Mucosa of rectum (tissue), 2 donors: Measurements from ENCODE around the gene CAMK2D.

Experiments
- H3K27ac ChIP-seq, 2 donors: one replicate each; pipeline ENCODE4 v1.7.0; 2013; ENCODE audit warnings: inconsistent platforms in 2 of 2, low read depth in 2 of 2, low read length in 2 of 2
- H3K27me3 ChIP-seq, 2 donors: one replicate each; pipeline ENCODE4 v1.7.0; 2013; ENCODE audit warnings: low read length in 2 of 2; ENCODE audit not compliant: control insufficient read depth in 2 of 2, insufficient read depth in 2 of 2
- H3K36me3 ChIP-seq, 2 donors: one replicate each; pipeline ENCODE4 v1.7.0; 2013; ENCODE audit warnings: low read length in 2 of 2; ENCODE audit not compliant: control insufficient read depth in 2 of 2, insufficient read depth in 2 of 2
- H3K4me1 ChIP-seq, 2 donors: one replicate each; pipeline ENCODE4 v1.7.0; 2013; ENCODE audit warnings: low read length in 2 of 2, mild to moderate bottlenecking in 1 of 2; ENCODE audit not compliant: control insufficient read depth in 2 of 2, insufficient read depth in 2 of 2
- H3K4me3 ChIP-seq, 2 donors: one replicate each; pipeline ENCODE4 v1.7.0; 2013; ENCODE audit warnings: low read length in 2 of 2
- H3K9ac ChIP-seq, 2 donors: one replicate each; pipeline ENCODE4 v1.7.0; 2013; ENCODE audit warnings: low read length in 2 of 2, low read depth in 1 of 2, mild to moderate bottlenecking in 1 of 2
- H3K9me3 ChIP-seq, 2 donors: one replicate each; pipeline ENCODE4 v1.7.0; 2013; ENCODE audit warnings: low read length in 2 of 2; ENCODE audit not compliant: control insufficient read depth in 2 of 2
- donor health status: healthy.
- donor health status: Normal muscosa, but diverticular disease.

The CAMK2D gene

DNA sequence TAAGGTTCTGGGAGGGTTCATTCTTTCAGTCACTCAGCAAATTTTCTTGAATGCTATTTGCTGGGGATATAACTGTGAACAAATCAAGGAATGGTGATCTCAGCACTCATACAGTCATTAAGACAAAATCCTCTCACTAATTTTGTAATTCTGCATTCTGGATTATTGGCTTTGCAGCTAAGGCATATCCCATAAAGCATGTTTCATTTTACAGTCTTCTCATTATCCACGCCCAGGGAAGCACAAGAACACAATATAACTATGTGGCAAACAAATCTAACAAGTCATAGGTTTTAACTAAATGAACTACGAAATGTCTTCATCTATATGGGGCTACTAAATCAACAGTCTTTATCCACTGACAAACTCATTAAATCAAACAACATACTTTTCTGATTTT is 139.9 kb downstream of the CAMK2D start:
- no peak overlapping the region for H3K27ac ChIP-seq
- H3K9me3 ChIP-seq = no peaks in the 10 kb centered on the region
- H3K9ac ChIP-seq = no peak overlapping the region
- no peak overlapping the region for H3K4me3 ChIP-seq
- no peaks in the 10 kb centered on the region for H3K27me3 ChIP-seq
- H3K4me1 ChIP-seq = peaks cover 3 to 18% of the 10 kb centered on the region in 2 donors
- peaks cover 0 to 2% of the 10 kb centered on the region in 2 donors for H3K36me3 ChIP-seq

DNA sequence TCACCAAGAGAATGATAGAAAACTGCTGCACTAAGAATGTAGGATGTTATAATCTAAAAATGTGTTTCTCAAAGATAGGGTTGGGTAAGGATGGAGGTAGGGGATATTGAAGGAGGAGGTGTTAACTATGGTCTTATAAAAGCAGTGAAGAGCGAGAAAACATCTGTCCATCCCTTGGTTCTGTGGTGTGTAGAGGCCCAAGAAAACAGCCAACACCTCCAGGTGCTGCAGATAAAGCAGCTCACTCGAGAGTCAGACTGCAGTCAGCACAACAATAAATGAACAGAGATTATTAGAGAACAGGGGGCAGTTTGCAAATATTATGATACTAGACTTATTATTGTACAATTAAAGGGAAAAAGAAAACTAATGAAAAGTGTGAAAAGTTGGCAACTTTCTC is 141.5 kb downstream of the CAMK2D start:
- Histone ChIP-seq H3K27me3 (no peaks in the 10 kb centered on the region), H3K9me3 (no peaks in the 10 kb centered on the region), H3K4me1 (peaks cover 3 to 18% of the 10 kb centered on the region in 2 donors), H3K9ac (no peak overlapping the region), H3K4me3 (no peak overlapping the region), H3K27ac (no peak overlapping the region), H3K36me3 (peaks cover 0 to 2% of the 10 kb centered on the region in 2 donors)

DNA sequence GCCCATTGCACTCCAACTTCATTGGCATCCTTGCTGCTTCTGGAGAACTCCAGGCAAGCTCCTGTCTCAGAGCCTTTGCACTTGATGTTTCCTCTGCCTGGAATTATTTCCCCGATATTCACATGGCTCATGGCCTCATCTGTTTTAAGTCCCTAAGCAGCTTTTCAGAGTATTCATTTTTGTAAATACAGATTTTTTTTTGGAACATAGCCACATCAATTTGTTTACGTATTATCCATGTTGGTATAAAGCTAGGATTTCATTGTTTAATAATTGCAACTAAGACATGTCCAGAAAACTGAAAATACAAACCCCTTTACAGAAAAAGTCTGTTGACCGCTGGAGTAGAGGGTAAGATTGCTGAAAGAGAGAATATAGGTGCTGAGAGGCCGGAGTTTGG is 142.0 kb downstream of the CAMK2D start:
- no peak overlapping the region for H3K27ac ChIP-seq
- no peaks in the 10 kb centered on the region for H3K27me3 ChIP-seq
- H3K4me1 ChIP-seq = peaks cover 3 to 18% of the 10 kb centered on the region in 2 donors
- peaks cover 0 to 2% of the 10 kb centered on the region in 2 donors for H3K36me3 ChIP-seq
- H3K4me3 ChIP-seq = no peak overlapping the region
- H3K9ac ChIP-seq = no peak overlapping the region
- no peaks in the 10 kb centered on the region for H3K9me3 ChIP-seq

DNA sequence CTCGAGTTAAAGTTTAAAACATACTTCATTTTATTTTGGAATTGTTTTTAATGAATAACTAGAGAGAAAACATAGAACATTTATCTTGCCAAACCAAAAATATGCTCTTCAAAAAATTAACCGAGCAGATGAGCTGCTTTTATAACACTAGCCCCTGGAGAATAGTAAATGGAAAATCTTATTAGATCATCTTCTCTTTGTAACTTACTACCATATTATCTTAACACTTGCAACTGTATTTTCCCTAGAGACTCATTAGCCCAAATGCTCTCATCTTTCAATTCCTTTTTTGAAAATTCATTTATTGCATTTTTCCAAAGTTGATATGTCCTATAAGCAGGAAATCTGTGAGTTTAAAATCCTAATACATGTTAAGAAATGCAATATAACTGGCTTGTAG is 143.3 kb downstream of the CAMK2D start:
- Histone ChIP-seq H3K27me3 (no peaks in the 10 kb centered on the region), H3K9me3 (no peaks in the 10 kb centered on the region), H3K27ac (no peak overlapping the region), H3K9ac (no peak overlapping the region), H3K4me3 (no peak overlapping the region), H3K36me3 (no peaks in the 10 kb centered on the region), H3K4me1 (peaks cover 3 to 18% of the 10 kb centered on the region in 2 donors)

DNA sequence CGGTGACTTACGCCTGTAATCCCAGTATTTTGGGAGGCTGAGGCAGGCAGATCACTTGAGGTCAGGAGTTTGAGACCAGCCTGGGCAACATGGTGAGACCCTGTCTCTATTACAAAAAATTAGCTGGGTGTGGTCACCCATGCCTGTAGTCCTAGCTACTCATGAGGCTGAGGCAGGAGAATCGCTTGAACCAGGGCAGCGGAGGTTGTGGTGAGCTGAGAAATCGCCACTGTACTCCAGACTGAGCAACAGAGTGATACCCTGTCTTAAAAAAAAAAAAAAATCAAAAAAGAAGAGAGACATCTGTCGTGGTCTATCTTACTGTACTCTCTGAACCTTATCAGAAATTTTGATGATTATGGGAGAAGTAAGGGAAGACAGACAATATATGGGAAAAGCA is 144.3 kb downstream of the CAMK2D start:
- Histone ChIP-seq H3K27ac (no peak overlapping the region), H3K9ac (no peak overlapping the region), H3K4me3 (no peak overlapping the region), H3K4me1 (peaks cover 3 to 14% of the 10 kb centered on the region in 2 donors), H3K9me3 (no peaks in the 10 kb centered on the region), H3K36me3 (no peaks in the 10 kb centered on the region), H3K27me3 (no peaks in the 10 kb centered on the region)

DNA sequence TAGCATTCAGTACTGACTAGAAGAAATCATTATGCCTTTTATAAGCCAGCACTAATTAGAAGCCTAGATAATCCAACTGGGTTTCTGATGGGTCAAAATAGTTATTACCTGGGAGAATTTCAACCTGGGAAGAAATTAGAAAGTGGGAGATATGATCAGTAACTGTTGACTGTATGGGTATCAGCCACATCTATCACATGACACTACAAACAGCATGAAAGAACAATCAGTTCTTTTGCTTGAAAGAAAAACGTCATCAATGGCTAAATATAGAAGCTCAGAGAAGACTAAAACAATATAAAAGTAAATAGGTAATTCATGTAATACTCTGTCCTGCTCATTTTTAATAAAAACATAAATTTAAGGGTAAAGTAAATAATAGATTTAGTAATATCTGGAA is 145.1 kb downstream of the CAMK2D start:
- Histone ChIP-seq H3K27ac (no peak overlapping the region), H3K9ac (no peak overlapping the region), H3K4me3 (no peak overlapping the region), H3K4me1 (peaks cover 0 to 10% of the 10 kb centered on the region in 2 donors), H3K27me3 (no peaks in the 10 kb centered on the region), H3K36me3 (no peaks in the 10 kb centered on the region), H3K9me3 (no peaks in the 10 kb centered on the region)

DNA sequence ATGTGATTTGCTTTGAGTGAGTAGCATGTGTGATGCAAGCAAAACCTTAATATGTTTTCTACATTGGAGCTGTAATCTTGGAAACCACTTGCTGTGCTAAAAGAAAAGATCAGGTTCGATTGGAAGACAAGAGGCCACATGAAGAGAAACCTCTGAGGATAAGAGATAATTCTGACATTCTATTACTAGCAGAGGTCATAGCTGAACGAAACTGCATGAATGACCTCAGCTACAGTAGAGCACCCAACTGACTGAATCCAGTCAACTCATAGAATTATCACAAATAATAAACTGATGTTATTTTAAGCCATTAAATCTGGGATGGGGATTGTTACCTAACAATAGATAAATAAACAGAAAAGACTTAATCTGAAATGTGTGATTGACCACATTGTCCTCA is 147.1 kb downstream of the CAMK2D start:
- H3K27me3 ChIP-seq = no peaks in the 10 kb centered on the region
- no peak overlapping the region for H3K27ac ChIP-seq
- no peaks in the 10 kb centered on the region for H3K36me3 ChIP-seq
- no peak overlapping the region for H3K9ac ChIP-seq
- H3K9me3 ChIP-seq = no peaks in the 10 kb centered on the region
- H3K4me1 ChIP-seq = peaks cover 0 to 8% of the 10 kb centered on the region in 2 donors
- H3K4me3 ChIP-seq = no peak overlapping the region

DNA sequence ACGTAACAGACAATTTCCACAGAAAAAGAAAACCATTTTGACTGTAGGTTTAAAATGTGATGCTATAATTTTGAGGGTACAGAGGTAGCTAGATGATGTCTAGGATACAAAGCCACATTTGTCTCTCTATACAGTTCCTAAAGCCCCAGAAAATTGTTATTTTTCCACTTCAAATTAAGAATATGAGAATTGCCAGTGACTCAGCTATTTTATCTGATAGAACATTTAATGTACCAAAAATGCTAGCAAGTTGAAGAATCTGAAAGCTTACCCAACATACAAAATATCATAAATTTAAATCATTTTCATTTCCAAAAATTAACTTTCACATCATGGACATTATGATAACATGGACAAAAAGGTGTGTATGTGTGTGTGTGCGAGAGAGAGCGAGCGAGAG is 148.0 kb downstream of the CAMK2D start:
- Histone ChIP-seq H3K36me3 (no peaks in the 10 kb centered on the region), H3K27me3 (no peaks in the 10 kb centered on the region), H3K9me3 (no peaks in the 10 kb centered on the region), H3K4me3 (no peak overlapping the region), H3K9ac (no peak overlapping the region), H3K4me1 (peaks cover 0 to 5% of the 10 kb centered on the region in 2 donors), H3K27ac (no peak overlapping the region)

DNA sequence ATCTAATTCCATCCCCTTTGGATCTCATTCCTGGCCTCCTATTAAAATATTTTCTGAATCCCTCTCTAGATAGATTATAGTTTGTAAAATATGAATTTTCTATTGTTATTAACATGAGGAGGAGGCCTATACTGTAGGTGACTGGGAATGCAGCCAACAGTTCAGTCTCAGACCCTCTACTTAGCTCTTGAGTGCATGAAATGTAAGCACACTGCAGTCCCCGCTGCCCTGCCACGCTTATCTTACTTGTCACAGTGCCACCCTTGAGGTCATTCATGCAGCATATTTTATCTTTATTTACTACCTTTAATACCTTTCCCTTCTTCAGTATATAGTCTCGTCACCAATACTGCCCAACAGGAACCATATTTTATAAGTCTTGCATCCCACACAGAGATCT is 151.0 kb downstream of the CAMK2D start:
- H3K27me3 ChIP-seq = no peaks in the 10 kb centered on the region
- H3K4me1 ChIP-seq = no peaks in the 10 kb centered on the region
- no peaks in the 10 kb centered on the region for H3K9me3 ChIP-seq
- peaks cover 0 to 3% of the 10 kb centered on the region in 2 donors for H3K36me3 ChIP-seq
- no peak overlapping the region for H3K27ac ChIP-seq
- H3K4me3 ChIP-seq = no peak overlapping the region
- H3K9ac ChIP-seq = no peak overlapping the region

DNA sequence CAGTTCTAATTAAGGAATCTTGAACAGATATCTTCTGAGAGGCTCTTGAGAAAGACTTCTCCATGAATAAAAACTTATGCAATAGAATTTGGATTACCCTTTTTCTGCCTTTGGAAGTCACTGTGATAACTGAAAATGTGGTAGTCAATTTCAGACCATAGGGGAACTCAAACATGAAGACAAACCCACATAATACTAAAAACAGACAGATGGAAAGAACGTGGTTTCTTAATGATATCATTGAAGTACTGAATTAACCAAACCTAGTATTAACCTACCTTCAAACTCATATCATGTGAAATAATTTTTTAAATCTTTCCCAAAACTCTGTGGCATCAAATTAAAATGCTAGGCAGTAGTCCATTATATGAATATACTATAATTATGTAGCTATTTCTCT is 153.5 kb downstream of the CAMK2D start:
- Histone ChIP-seq H3K4me1 (no peaks in the 10 kb centered on the region), H3K4me3 (no peak overlapping the region), H3K36me3 (peaks cover 0 to 3% of the 10 kb centered on the region in 2 donors), H3K27me3 (no peaks in the 10 kb centered on the region), H3K9me3 (no peaks in the 10 kb centered on the region), H3K27ac (no peak overlapping the region), H3K9ac (no peak overlapping the region)

DNA sequence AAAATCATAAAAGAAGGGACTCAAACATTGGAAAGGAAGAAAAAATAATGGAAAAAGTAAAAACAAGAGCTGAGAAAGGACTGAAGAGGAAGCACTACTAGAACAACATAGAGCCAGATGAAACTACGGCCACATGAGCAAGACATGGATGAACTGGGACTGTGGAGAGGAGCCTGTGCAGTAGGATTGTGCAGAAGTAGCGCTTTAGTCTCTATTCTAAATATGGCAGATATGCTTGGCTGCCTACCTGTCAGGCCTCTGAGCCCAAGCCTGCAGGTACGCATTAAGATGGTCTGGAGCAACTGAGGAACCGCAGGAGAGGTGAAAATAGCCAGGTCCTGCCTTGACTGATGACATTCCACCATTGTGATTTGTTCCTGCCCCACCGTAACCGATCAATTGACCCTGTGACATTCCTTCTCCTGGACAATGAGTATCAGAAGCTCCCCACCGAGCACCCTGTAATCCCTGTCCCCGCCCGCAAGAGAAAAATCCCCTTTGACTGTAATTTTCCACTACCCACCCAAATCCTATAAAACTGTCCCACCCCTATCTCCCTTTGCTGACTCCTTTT is 154.3 kb downstream of the CAMK2D start:
- Histone ChIP-seq H3K9me3 (no peaks in the 10 kb centered on the region), H3K4me1 (no peaks in the 10 kb centered on the region), H3K36me3 (peaks cover 0 to 3% of the 10 kb centered on the region in 2 donors), H3K27me3 (no peaks in the 10 kb centered on the region), H3K27ac (no peak overlapping the region), H3K9ac (no peak overlapping the region), H3K4me3 (no peak overlapping the region)
